Common myeloid progenitor, CD34-positive (primary cell): ENCODE data around the gene MED15.
A peak's percentile ranks its signal among the peaks of the same experiment; 100 is the strongest.

Experiments
- CTCF ChIA-PET: fragments of 350-600 bp; sonication (Branson Sonifier 250); formaldehyde crosslinking; loops from one replicate; lab custom pipeline; 2021; ENCODE audit warnings: antibody characterized with exemption; lab: Charles Lee
- POLR2A ChIA-PET: fragments of 350-600 bp; sonication (Branson Sonifier 250); formaldehyde crosslinking; loops from one replicate; lab custom pipeline; 2021; ENCODE audit warnings: antibody characterized with exemption; lab: Charles Lee
- DNase-seq, 3 donors: peaks; one replicate each; pipeline versions ENCODE4 v3.0.0 to v3.0.0-alpha.2; 2013
- H3K27ac ChIP-seq, 2 experiments: 1 replicate in 1 of 2; 2 replicates in 1 of 2; pipeline ENCODE4 v1.7.0; 2013; ENCODE audit warnings: inconsistent platforms in 2 of 2, low read length in 2 of 2, mild to moderate bottlenecking in 2 of 2, low read depth in 1 of 2, moderate library complexity in 1 of 2; ENCODE audit not compliant: severe bottlenecking in 2 of 2, insufficient read depth in 1 of 2, poor library complexity in 1 of 2
- H3K27me3 ChIP-seq, 5 experiments: replicated peaks in 2 of 5; 1 replicate in 3 of 5; 2 replicates in 2 of 5; pipeline versions ENCODE4 v1.6.1 to v1.7.0; 2013; ENCODE audit warnings: low read length in 4 of 5, mild to moderate bottlenecking in 2 of 5, moderate library complexity in 2 of 5, inconsistent platforms in 1 of 5; ENCODE audit not compliant: insufficient read depth in 5 of 5, control insufficient read depth in 4 of 5
- H3K36me3 ChIP-seq, 4 experiments: 1 replicate in 2 of 4; 2 replicates in 2 of 4; pipeline versions ENCODE4 v1.6.1 to v1.7.0; 2013; ENCODE audit warnings: low read length in 3 of 4, control low read depth in 1 of 4, mild to moderate bottlenecking in 1 of 4; ENCODE audit not compliant: control insufficient read depth in 4 of 4, insufficient read depth in 4 of 4
- H3K4me1 ChIP-seq, 4 experiments: 1 replicate in 3 of 4; 2 replicates in 1 of 4; pipeline versions ENCODE4 v1.6.1 to v1.7.1; 2013; ENCODE audit warnings: low read length in 3 of 4, mild to moderate bottlenecking in 3 of 4, control low read depth in 1 of 4, inconsistent platforms in 1 of 4, moderate library complexity in 1 of 4; ENCODE audit not compliant: control insufficient read depth in 4 of 4, insufficient read depth in 4 of 4; ENCODE audit errors: control extremely low read depth in 1 of 4
- H3K4me3 ChIP-seq, 7 experiments: 1 replicate in 4 of 7; 2 replicates in 3 of 7; pipeline versions ENCODE4 v1.5.1 to v1.7.0; 2013; ENCODE audit warnings: mild to moderate bottlenecking in 7 of 7, low read length in 6 of 7, moderate library complexity in 6 of 7, inconsistent platforms in 2 of 7, low read depth in 2 of 7, control low read depth in 1 of 7; ENCODE audit not compliant: insufficient read depth in 4 of 7, control insufficient read depth in 1 of 7; ENCODE audit errors: extremely low read depth in 1 of 7
- H3K9me3 ChIP-seq, 5 experiments: 1 replicate in 4 of 5; 2 replicates in 1 of 5; pipeline versions ENCODE4 v1.6.1 to v1.7.1; 2013; ENCODE audit warnings: low read length in 4 of 5, mild to moderate bottlenecking in 2 of 5, inconsistent platforms in 1 of 5, low read depth in 1 of 5, moderate library complexity in 1 of 5; ENCODE audit not compliant: control insufficient read depth in 4 of 5, insufficient read depth in 2 of 5; ENCODE audit errors: control extremely low read depth in 1 of 5
- WGBS: methylation state at CpG from one replicate; pipeline ENCODE4 v1.1.5; 2013; ENCODE audit not compliant: insufficient coverage; 5-methylcytosine and 5-hydroxymethylcytosine counted together

MED15 gene

GRCh38 chr22:20566420-20567260 lies 59.2 kb downstream of the MED15 start:
- Histone ChIP-seq H3K36me3 (peaks cover 23 to 77% (median 62%) of the 10 kb centered on the region in 4 experiments), H3K27ac (no peak overlapping the region), H3K27me3 (no peaks in the 10 kb centered on the region), H3K4me1 (peaks cover 0 to 22% (median 7%) of the 10 kb centered on the region in 4 experiments), H3K4me3 (no peak overlapping the region), H3K9me3 (no peaks in the 10 kb centered on the region)
- 97% methylated on average over 11 of the region's 14 CpGs for WGBS
- ChIA-PET CTCF (interaction anchor here (0.6 to 10.9 kb wide), 9 partner anchors 7 to 623 kb away, joined by 3 to 95 read pairs (median 4); no protein-coding TSS in a partner anchor), POLR2A (no interaction called here)
- no peak for DNase-seq

- no peak overlapping the region for H3K4me3 ChIP-seq
- no peaks in the 10 kb centered on the region for H3K27me3 ChIP-seq
- peaks cover 0 to 22% (median 7%) of the 10 kb centered on the region in 4 experiments for H3K4me1 ChIP-seq
- H3K36me3 ChIP-seq = peaks cover 25 to 80% (median 64%) of the 10 kb centered on the region in 4 experiments
- POLR2A ChIA-PET = no interaction called here
- CTCF ChIA-PET = interaction anchor here (1.2 to 10.9 kb wide), 5 partner anchors 12 to 149 kb away, joined by 3 to 95 read pairs (median 5); no protein-coding TSS in a partner anchor
- DNase-seq = no peak
- 100% methylated on average over 2 of the region's 6 CpGs for WGBS
- H3K27ac ChIP-seq = no peak overlapping the region
- H3K9me3 ChIP-seq = no peaks in the 10 kb centered on the region
These were observed 60.0 kb downstream of the MED15 start for GRCh38 chr22:20567371-20567847.

GRCh38 chr22:20567993-20568417 lies 60.6 kb downstream of the MED15 start:
- no peak for DNase-seq
- POLR2A ChIA-PET = interaction anchor here (0.8 to 1.5 kb wide), 2 partner anchors 11 to 28 kb away, joined by 4 to 5 read pairs; no protein-coding TSS in a partner anchor
- Histone ChIP-seq H3K27me3 (no peaks in the 10 kb centered on the region), H3K4me3 (no peak overlapping the region), H3K36me3 (peaks cover 25 to 81% (median 67%) of the 10 kb centered on the region in 4 experiments), H3K9me3 (no peaks in the 10 kb centered on the region), H3K27ac (no peak overlapping the region), H3K4me1 (peaks cover 0 to 22% (median 7%) of the 10 kb centered on the region in 4 experiments)
- 90% methylated on average over 5 of the region's 5 CpGs for WGBS
- CTCF ChIA-PET = interaction anchor here (1.0 to 10.9 kb wide), 10 partner anchors 11 to 149 kb away, joined by 3 to 95 read pairs (median 4); no protein-coding TSS in a partner anchor

- POLR2A ChIA-PET = interaction anchor here (0.8 to 1.5 kb wide), 2 partner anchors 11 to 28 kb away, joined by 4 to 5 read pairs; no protein-coding TSS in a partner anchor
- H3K4me3 ChIP-seq = peak overlapping the region in 1 of 7 experiments; percentile 26
- WGBS = 94% methylated on average over 9 of the region's 9 CpGs
These were observed 61.2 kb downstream of the MED15 start for GRCh38 chr22:20568502-20569058.

GRCh38 chr22:20569059-20570058 lies 61.9 kb downstream of the MED15 start:
- Histone ChIP-seq H3K9me3 (no peaks in the 10 kb centered on the region), H3K27ac (no peak overlapping the region), H3K4me3 (peak overlapping the region in 1 of 7 experiments; percentile 26), H3K27me3 (no peaks in the 10 kb centered on the region), H3K36me3 (peaks cover 31 to 87% (median 78%) of the 10 kb centered on the region in 4 experiments), H3K4me1 (peaks cover 0 to 22% (median 7%) of the 10 kb centered on the region in 4 experiments)
- 47% methylated on average over 15 of the region's 20 CpGs for WGBS
- POLR2A ChIA-PET = interaction anchor here (1.5 kb wide), 1 partner anchor 12 kb away, joined by 5 read pairs; no protein-coding TSS in a partner anchor
- DNase-seq = peak; percentile 48 to 83 (median 77)
- CTCF ChIA-PET = interaction anchor here (1.0 to 10.9 kb wide), 8 partner anchors 9 to 61 kb away, joined by 3 to 95 read pairs (median 4); no protein-coding TSS in a partner anchor

More at GRCh38 chr22:20568502-20569058, 61.2 kb downstream of the MED15 start:
- DNase-seq = no peak
- Histone ChIP-seq H3K36me3 (peaks cover 28 to 81% (median 71%) of the 10 kb centered on the region in 4 experiments), H3K9me3 (no peaks in the 10 kb centered on the region), H3K27me3 (no peaks in the 10 kb centered on the region), H3K27ac (no peak overlapping the region), H3K4me1 (peaks cover 0 to 22% (median 7%) of the 10 kb centered on the region in 4 experiments)
- CTCF ChIA-PET = interaction anchor here (1.0 to 10.9 kb wide), 11 partner anchors 10 to 150 kb away, joined by 3 to 95 read pairs (median 4); no protein-coding TSS in a partner anchor

GRCh38 chr22:20571078-20571503 lies 63.7 kb downstream of the MED15 start:
- peaks cover 29 to 86% (median 72%) of the 10 kb centered on the region in 4 experiments for H3K36me3 ChIP-seq
- H3K4me1 ChIP-seq = peaks cover 0 to 26% (median 10%) of the 10 kb centered on the region in 4 experiments
- CTCF ChIA-PET = interaction anchor here (0.7 to 10.9 kb wide), 6 partner anchors 8 to 67 kb away, joined by 3 to 95 read pairs (median 5); no protein-coding TSS in a partner anchor
- H3K4me3 ChIP-seq = no peak overlapping the region
- 85% methylated on average over 6 of the region's 6 CpGs for WGBS
- POLR2A ChIA-PET = no interaction called here
- H3K27ac ChIP-seq = no peak overlapping the region
- no peaks in the 10 kb centered on the region for H3K9me3 ChIP-seq
- H3K27me3 ChIP-seq = no peaks in the 10 kb centered on the region
- DNase-seq = no peak
